Smooth muscle cell (in vitro differentiated cells): ENCODE measurements around the gene ITLN2. TPM values are rescaled to one million over a fixed set of nuclear protein-coding genes. Genes with fewer than 3 reads are reported as not detected.

ENCODE experiments used
- DNase-seq: peaks from one replicate; lab custom pipeline; 2025; ENCODE audit not compliant: unreplicated experiment; lab: John Stamatoyannopoulos, UW
- H2AFZ ChIP-seq: fragments of 200-600 bp; sonication (generic); 2 replicates; pipeline ENCODE4 v1.6.0; 2016; ENCODE audit warnings: antibody characterized with exemption, low read depth, mild to moderate bottlenecking
- H3F3A ChIP-seq: fragments of 200-600 bp; sonication (generic); 2 replicates; pipeline ENCODE4 v1.6.0; 2017; ENCODE audit warnings: antibody characterized with exemption, low read depth
- H3K27ac ChIP-seq: fragments of 200-600 bp; sonication (generic); 2 replicates; pipeline ENCODE4 v1.5.1; 2016; ENCODE audit warnings: low read depth, mild to moderate bottlenecking
- H3K27me3 ChIP-seq: fragments of 200-600 bp; sonication (generic); 2 replicates; pipeline ENCODE4 v1.6.1; 2016; ENCODE audit warnings: low read depth, mild to moderate bottlenecking
- H3K36me3 ChIP-seq: fragments of 200-600 bp; sonication (generic); 2 replicates; pipeline ENCODE4 v1.5.1; 2016; ENCODE audit warnings: low read depth
- H3K4me1 ChIP-seq: fragments of 200-600 bp; sonication (generic); 2 replicates; pipeline ENCODE4 v1.5.1; 2016; ENCODE audit warnings: low read depth
- H3K4me2 ChIP-seq: fragments of 200-600 bp; sonication (generic); 2 replicates; pipeline ENCODE4 v1.6.0; 2016; ENCODE audit warnings: mild to moderate bottlenecking
- H3K4me3 ChIP-seq: fragments of 200-600 bp; sonication (generic); 2 replicates; pipeline ENCODE4 v1.5.1; 2016; ENCODE audit warnings: mild to moderate bottlenecking
- H3K79me2 ChIP-seq: fragments of 200-600 bp; sonication (generic); 2 replicates; pipeline ENCODE4 v1.6.0; 2016; ENCODE audit warnings: low read depth, mild to moderate bottlenecking
- H3K9ac ChIP-seq: fragments of 200-600 bp; sonication (generic); 2 replicates; pipeline ENCODE4 v1.6.0; 2016; ENCODE audit warnings: low read depth
- H3K9me3 ChIP-seq: fragments of 200-600 bp; sonication (generic); replicated peaks from 2 replicates; pipeline ENCODE4 v1.5.1; 2016; ENCODE audit warnings: low read depth
- H4K20me1 ChIP-seq: fragments of 200-600 bp; sonication (generic); 2 replicates; pipeline ENCODE4 v1.6.0; 2016; ENCODE audit warnings: low read depth
- WGBS: methylation state at CpG from one replicate; pipeline ENCODE4 v1.1.7; 2016; ENCODE audit warnings: low lambda C conversion rate; 5-methylcytosine and 5-hydroxymethylcytosine counted together
- polyA plus RNA-seq: library from polyadenylated mRNA; unstranded; fragments of >200 nt; fragmentation: Nextera tagmentation; extraction: Ambion mirVana; gene quantifications from 2 replicates; pipeline ENCODE4 v1.2.1, GENCODE V29; 2016
- total RNA-seq: library from RNA; depleted of rRNA; stranded (reverse); fragments of >200 nt; gene quantifications from 2 replicates; pipeline ENCODE4 v1.2.3, GENCODE V29; 2014
- TF ChIP-seq, protein P1 (sequence below): fragments of 200-600 bp; sonication (generic); IDR thresholded peaks from 2 replicates; pipeline ENCODE4 v1.5.1; 2017; ENCODE audit warnings: borderline replicate concordance, mild to moderate bottlenecking, antibody characterized with exemption; ENCODE audit not compliant: insufficient read depth, poor library complexity, severe bottlenecking

ITLN2 gene
- total and polyA plus RNA-seq, 2 experiments from 2014 or later: not detected

DNA sequence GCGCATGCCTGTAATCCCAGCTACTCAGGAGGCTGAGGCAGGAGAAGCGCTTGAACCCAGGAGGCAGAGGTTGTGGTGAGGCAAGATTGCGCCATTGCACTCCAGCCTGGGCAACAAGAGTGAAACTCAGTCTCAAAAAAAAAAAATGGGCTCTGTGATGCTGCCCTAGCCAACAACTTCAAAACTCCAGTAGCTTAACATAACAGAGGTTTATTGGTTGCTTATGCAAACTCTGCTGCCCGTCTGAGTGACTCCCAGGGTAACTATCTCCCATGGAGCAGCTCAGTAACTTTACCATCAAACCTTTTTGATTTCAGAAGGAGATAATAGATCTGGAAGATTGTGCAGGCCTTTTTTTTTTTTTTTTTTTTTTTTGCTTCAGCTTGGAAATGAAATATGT lies 18.9 kb upstream of the ITLN2 start:
- Histone ChIP-seq H4K20me1 (no peaks in the 10 kb centered on the region), H3K27me3 (no peaks in the 10 kb centered on the region), H3K27ac (no peak overlapping the region), H3K79me2 (no peaks in the 10 kb centered on the region), H2AFZ (no peak overlapping the region), H3K36me3 (no peaks in the 10 kb centered on the region), H3K9ac (no peak overlapping the region), H3K4me2 (no peak overlapping the region), H3K9me3 (no peaks in the 10 kb centered on the region), H3F3A (no peaks in the 10 kb centered on the region), H3K4me1 (no peaks in the 10 kb centered on the region), H3K4me3 (no peak overlapping the region)
- TF ChIP-seq, protein P1, sequence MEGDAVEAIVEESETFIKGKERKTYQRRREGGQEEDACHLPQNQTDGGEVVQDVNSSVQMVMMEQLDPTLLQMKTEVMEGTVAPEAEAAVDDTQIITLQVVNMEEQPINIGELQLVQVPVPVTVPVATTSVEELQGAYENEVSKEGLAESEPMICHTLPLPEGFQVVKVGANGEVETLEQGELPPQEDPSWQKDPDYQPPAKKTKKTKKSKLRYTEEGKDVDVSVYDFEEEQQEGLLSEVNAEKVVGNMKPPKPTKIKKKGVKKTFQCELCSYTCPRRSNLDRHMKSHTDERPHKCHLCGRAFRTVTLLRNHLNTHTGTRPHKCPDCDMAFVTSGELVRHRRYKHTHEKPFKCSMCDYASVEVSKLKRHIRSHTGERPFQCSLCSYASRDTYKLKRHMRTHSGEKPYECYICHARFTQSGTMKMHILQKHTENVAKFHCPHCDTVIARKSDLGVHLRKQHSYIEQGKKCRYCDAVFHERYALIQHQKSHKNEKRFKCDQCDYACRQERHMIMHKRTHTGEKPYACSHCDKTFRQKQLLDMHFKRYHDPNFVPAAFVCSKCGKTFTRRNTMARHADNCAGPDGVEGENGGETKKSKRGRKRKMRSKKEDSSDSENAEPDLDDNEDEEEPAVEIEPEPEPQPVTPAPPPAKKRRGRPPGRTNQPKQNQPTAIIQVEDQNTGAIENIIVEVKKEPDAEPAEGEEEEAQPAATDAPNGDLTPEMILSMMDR: no peak
- DNase-seq: no peak
- WGBS: 79% methylated on average over 4 of the region's 4 CpGs

DNA sequence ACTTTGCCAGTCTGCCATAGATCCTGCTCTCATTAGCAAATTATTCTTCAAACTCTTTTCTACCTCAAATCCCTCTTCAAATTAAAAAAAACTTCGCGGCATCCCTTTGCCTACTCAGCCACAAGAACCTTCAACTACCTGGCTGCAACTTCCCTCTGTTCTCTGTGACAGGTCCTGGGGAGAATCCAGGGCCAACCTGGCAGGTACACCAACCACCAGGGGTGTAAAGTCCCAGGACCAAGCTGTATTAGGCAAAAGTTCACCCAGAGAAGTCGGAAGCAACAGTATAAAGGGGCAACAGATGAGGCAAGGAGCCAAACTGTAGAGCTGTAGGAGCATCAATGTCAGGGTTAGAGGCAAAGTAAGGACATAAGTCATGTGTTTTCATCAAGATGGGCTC lies 18.3 kb upstream of the ITLN2 start:
- H3K36me3 ChIP-seq: no peaks in the 10 kb centered on the region
- no peaks in the 10 kb centered on the region for H3F3A ChIP-seq
- no peak overlapping the region for H3K4me3 ChIP-seq
- TF ChIP-seq, protein P1: no peak
- H3K27ac ChIP-seq: no peak overlapping the region
- H3K9me3 ChIP-seq: no peaks in the 10 kb centered on the region
- WGBS: 58% methylated on average over 3 of the region's 3 CpGs
- H3K4me2 ChIP-seq: no peak overlapping the region
- no peaks in the 10 kb centered on the region for H4K20me1 ChIP-seq
- H3K9ac ChIP-seq: no peak overlapping the region
- no peak overlapping the region for H2AFZ ChIP-seq
- no peaks in the 10 kb centered on the region for H3K27me3 ChIP-seq
- DNase-seq: no peak
- H3K79me2 ChIP-seq: no peaks in the 10 kb centered on the region
- no peaks in the 10 kb centered on the region for H3K4me1 ChIP-seq

- Histone ChIP-seq H3K4me2 (no peak overlapping the region), H3K9me3 (no peaks in the 10 kb centered on the region), H4K20me1 (no peaks in the 10 kb centered on the region), H3K4me3 (no peak overlapping the region), H3K27me3 (no peaks in the 10 kb centered on the region), H3K9ac (no peak overlapping the region), H3F3A (no peaks in the 10 kb centered on the region), H2AFZ (no peak overlapping the region), H3K36me3 (no peaks in the 10 kb centered on the region), H3K79me2 (no peaks in the 10 kb centered on the region), H3K27ac (no peak overlapping the region), H3K4me1 (no peaks in the 10 kb centered on the region)
- 19% methylated on average over 6 of the region's 6 CpGs for WGBS
- no peak for DNase-seq
- TF ChIP-seq, protein P1: no peak
Measured at GRCh38 chr1:160971618-160972056, 17.0 kb upstream of the ITLN2 start.

- no peaks in the 10 kb centered on the region for H3K9me3 ChIP-seq
- TF ChIP-seq, protein P1: no peak
Measured at GRCh38 chr1:160963521-160963920, 8.9 kb upstream of the ITLN2 start.

More at GRCh38 chr1:160963521-160963920, 8.9 kb upstream of the ITLN2 start:
- no peaks in the 10 kb centered on the region for H3K36me3 ChIP-seq
- DNase-seq: no peak
- H3K9ac ChIP-seq: no peak overlapping the region
- no peaks in the 10 kb centered on the region for H4K20me1 ChIP-seq
- 42% methylated on average over 4 of the region's 4 CpGs for WGBS
- H3K4me3 ChIP-seq: no peak overlapping the region
- no peaks in the 10 kb centered on the region for H3K27me3 ChIP-seq
- H3F3A ChIP-seq: no peaks in the 10 kb centered on the region
- no peak overlapping the region for H2AFZ ChIP-seq
- H3K4me2 ChIP-seq: no peak overlapping the region
- H3K4me1 ChIP-seq: no peaks in the 10 kb centered on the region
- H3K79me2 ChIP-seq: no peaks in the 10 kb centered on the region
- no peak overlapping the region for H3K27ac ChIP-seq
